Stimulated activated CD4-positive, alpha-beta T cell treated with anti-CD3 and anti-CD28 coated beads, Interleukin-4, amount 100 ng/mL, for 24 hours (primary cell): ENCODE results near the gene GPR158.

Experiments used
- DNase-seq: peaks from one replicate; pipeline ENCODE4 v3.0.0-alpha.2; 2020

The GPR158 gene

GRCh38 chr10:25616903-25617592 lies 442.2 kb downstream of the GPR158 start:
- no peak for DNase-seq

- no peak for DNase-seq
Measured at GRCh38 chr10:25627606-25628005, 452.8 kb downstream of the GPR158 start.

- DNase-seq: no peak
Measured at GRCh38 chr10:25629333-25629732, 454.5 kb downstream of the GPR158 start.

- no peak for DNase-seq
Measured at GRCh38 chr10:25631471-25631870, 456.7 kb downstream of the GPR158 start.

GRCh38 chr10:25632802-25633201 lies 458.0 kb downstream of the GPR158 start:
- no peak for DNase-seq

- DNase-seq: no peak
Measured at GRCh38 chr10:25633542-25633941, 458.7 kb downstream of the GPR158 start.

GRCh38 chr10:25639646-25640045 lies 464.8 kb downstream of the GPR158 start:
- no peak for DNase-seq

- DNase-seq: no peak
Measured at GRCh38 chr10:25641595-25641994, 466.8 kb downstream of the GPR158 start.

- DNase-seq: no peak
Measured at GRCh38 chr10:25642721-25643120, 467.9 kb downstream of the GPR158 start.

- DNase-seq: no peak
Measured at GRCh38 chr10:25646371-25646770, 471.6 kb downstream of the GPR158 start.

GRCh38 chr10:25651534-25651933 lies 476.7 kb downstream of the GPR158 start:
- DNase-seq: no peak
